Caco-2 (cell line): ENCODE results near the gene GDPD2. TPM values are rescaled to one million over a fixed set of nuclear protein-coding genes. Genes with fewer than 3 reads are reported as not detected.

Experiments used
- BruUV-seq: library from RNA; stranded (reverse); fragments of 400-500 nt; replicated peaks from 2 replicates; lab custom pipeline; 2021; lab: Mats Ljungman, UMichigan
- CTCF ChIA-PET: fragments of 300-600 bp; sonication (Branson Sonifier 250); formaldehyde crosslinking; loops from one replicate; lab custom pipeline; 2022; ENCODE audit warnings: antibody characterized with exemption; lab: Charles Lee
- POLR2A ChIA-PET: fragments of 300-600 bp; sonication (Branson Sonifier 250); formaldehyde crosslinking; loops from one replicate; lab custom pipeline; 2022; ENCODE audit warnings: antibody characterized with exemption; lab: Charles Lee
- DNase-seq, 2 experiments: peaks; one replicate each; pipeline versions ENCODE4 v3.0.0 to v3.0.0-alpha.2; 2020 to 2022
- H3K27me3 ChIP-seq: replicated peaks from 2 replicates; pipeline ENCODE4 v1.6.0; 2011; ENCODE audit warnings: low read length; ENCODE audit not compliant: control insufficient read depth, insufficient read depth
- H3K36me3 ChIP-seq: 2 replicates; pipeline ENCODE4 v1.5.1; 2011; ENCODE audit warnings: low read length; ENCODE audit not compliant: control insufficient read depth, insufficient read depth
- H3K4me1 ChIP-seq: fragments of 250-450 bp; sonication (Bioruptor Pico); 2 replicates; pipeline ENCODE4 v1.5.1; 2020; ENCODE audit warnings: mild to moderate bottlenecking
- H3K4me3 ChIP-seq: 2 replicates; pipeline ENCODE4 v1.5.1; 2011; ENCODE audit warnings: low read depth, mild to moderate bottlenecking, control low read depth, low read length
- H3K9me3 ChIP-seq: fragments of 250-450 bp; sonication (Bioruptor Pico); 2 replicates; pipeline ENCODE4 v1.5.1; 2020; ENCODE audit warnings: mild to moderate bottlenecking, moderate library complexity
- H3K27ac Mint-ChIP-seq: one replicate; pipeline ENCODE4 v1.8.0; 2022; ENCODE audit warnings: mixed read lengths; ENCODE audit not compliant: unreplicated experiment
- H3K27me3 Mint-ChIP-seq: one replicate; pipeline ENCODE4 v1.8.0; 2022; ENCODE audit warnings: mixed read lengths; ENCODE audit not compliant: insufficient read depth, unreplicated experiment
- H3K36me3 Mint-ChIP-seq: one replicate; pipeline ENCODE4 v1.8.0; 2022; ENCODE audit warnings: mild to moderate bottlenecking, mixed read lengths; ENCODE audit not compliant: insufficient read depth, unreplicated experiment
- H3K4me1 Mint-ChIP-seq: one replicate; pipeline ENCODE4 v1.8.0; 2022; ENCODE audit warnings: low read depth, mixed read lengths; ENCODE audit not compliant: unreplicated experiment
- H3K4me3 Mint-ChIP-seq: one replicate; pipeline ENCODE4 v1.8.0; 2022; ENCODE audit warnings: mild to moderate bottlenecking, moderate library complexity, mixed read lengths; ENCODE audit not compliant: unreplicated experiment
- H3K9me3 Mint-ChIP-seq: one replicate; pipeline ENCODE4 v1.8.0; 2022; ENCODE audit warnings: mixed read lengths; ENCODE audit not compliant: unreplicated experiment
- intact Hi-C: fragments of 100-400 bp; cut with micrococcal nuclease; formaldehyde crosslinking; loops from one replicate; pipeline ENCODE4 v1.10.0; 2022; ENCODE audit not compliant: unreplicated experiment
- total RNA-seq: library from RNA; stranded (reverse); gene quantifications from 2 replicates; pipeline ENCODE4 v1.2.3, GENCODE V29; 2022
- TF ChIP-seq, protein P1 (sequence below), 2 experiments: fragments of 200-600 bp in 1 of 2; IDR thresholded peaks; 1 replicate in 1 of 2; 2 replicates in 1 of 2; pipeline versions ENCODE4 v1.5.1 to v1.8.0; 2011 to 2022; ENCODE audit warnings: antibody characterized with exemption in 1 of 2, control low read depth in 1 of 2, inconsistent platforms in 1 of 2, low read depth in 1 of 2, low read length in 1 of 2, mild to moderate bottlenecking in 1 of 2, moderate library complexity in 1 of 2; ENCODE audit not compliant: insufficient read depth in 1 of 2, severe bottlenecking in 1 of 2, unreplicated experiment in 1 of 2

Gene GDPD2
- total RNA-seq, 1 experiment from 2014 or later: 1.9 TPM

DNA sequence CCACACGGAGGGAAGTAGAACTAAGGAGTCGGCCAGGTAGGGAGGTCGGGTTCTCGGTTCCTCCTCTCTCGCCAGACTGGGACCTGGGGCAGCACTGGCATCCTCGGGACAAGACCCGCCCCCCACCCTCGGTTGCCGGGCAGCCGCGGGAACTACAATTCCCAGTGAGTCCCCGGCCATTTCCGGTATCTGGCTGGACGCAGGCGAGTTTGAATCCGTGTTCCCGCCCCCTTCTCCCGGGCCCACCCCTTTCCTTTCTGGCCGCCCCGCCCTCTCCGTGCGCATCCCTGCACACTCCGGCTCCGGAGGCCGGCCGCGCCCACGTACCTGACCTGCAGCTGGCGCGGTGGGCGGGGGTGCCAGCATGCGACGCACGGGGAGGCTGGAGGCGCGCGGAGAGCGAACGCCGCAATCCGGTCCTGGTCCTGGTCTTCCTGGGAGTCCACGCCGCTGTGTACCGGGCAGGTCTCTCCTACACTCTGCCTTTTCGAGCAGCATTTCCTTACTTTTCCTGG lies 11.3 kb downstream of the GDPD2 start:
- Histone ChIP-seq H3K4me1 (peaks cover 7% of the 10 kb centered on the region; the same call in 1 of the 2 replicates), H3K36me3 (no peaks in the 10 kb centered on the region), H3K9me3 (no peaks in the 10 kb centered on the region), H3K4me3 (peak overlapping the region; percentile 54), H3K27me3 (no peaks in the 10 kb centered on the region)
- Mint-ChIP-seq H3K4me1 (peaks cover 6% of the 10 kb centered on the region), H3K27me3 (no peaks in the 10 kb centered on the region), H3K27ac (peak overlapping the region; percentile 90), H3K4me3 (peak overlapping the region; percentile 86), H3K9me3 (no peaks in the 10 kb centered on the region), H3K36me3 (peaks cover 7% of the 10 kb centered on the region)
- DNase-seq: peak; percentile 86 to 92
- intact Hi-C loops: loop anchor here (1.0 to 5.0 kb wide), 4 partner anchors 11 to 233 kb away; partner anchors contain the start of gene GDPD2
- ChIA-PET POLR2A (interaction anchor here (0.7 kb wide), 1 partner anchor 281 kb away, joined by 9 read pairs; no protein-coding TSS in a partner anchor), CTCF (interaction anchor here (2.1 kb wide), 1 partner anchor 11 kb away, joined by 15 read pairs; the partner anchor contains the start of gene GDPD2)
- TF ChIP-seq, protein P1, sequence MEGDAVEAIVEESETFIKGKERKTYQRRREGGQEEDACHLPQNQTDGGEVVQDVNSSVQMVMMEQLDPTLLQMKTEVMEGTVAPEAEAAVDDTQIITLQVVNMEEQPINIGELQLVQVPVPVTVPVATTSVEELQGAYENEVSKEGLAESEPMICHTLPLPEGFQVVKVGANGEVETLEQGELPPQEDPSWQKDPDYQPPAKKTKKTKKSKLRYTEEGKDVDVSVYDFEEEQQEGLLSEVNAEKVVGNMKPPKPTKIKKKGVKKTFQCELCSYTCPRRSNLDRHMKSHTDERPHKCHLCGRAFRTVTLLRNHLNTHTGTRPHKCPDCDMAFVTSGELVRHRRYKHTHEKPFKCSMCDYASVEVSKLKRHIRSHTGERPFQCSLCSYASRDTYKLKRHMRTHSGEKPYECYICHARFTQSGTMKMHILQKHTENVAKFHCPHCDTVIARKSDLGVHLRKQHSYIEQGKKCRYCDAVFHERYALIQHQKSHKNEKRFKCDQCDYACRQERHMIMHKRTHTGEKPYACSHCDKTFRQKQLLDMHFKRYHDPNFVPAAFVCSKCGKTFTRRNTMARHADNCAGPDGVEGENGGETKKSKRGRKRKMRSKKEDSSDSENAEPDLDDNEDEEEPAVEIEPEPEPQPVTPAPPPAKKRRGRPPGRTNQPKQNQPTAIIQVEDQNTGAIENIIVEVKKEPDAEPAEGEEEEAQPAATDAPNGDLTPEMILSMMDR (IDR thresholded peaks at IDR 0.05; ENCODE audit: insufficient read depth in 1 of 2, low read depth in 1 of 2, low read length in 1 of 2, severe bottlenecking in 1 of 2, unreplicated experiment in 1 of 2): no peak
- no TSS peak for BruUV-seq

DNA sequence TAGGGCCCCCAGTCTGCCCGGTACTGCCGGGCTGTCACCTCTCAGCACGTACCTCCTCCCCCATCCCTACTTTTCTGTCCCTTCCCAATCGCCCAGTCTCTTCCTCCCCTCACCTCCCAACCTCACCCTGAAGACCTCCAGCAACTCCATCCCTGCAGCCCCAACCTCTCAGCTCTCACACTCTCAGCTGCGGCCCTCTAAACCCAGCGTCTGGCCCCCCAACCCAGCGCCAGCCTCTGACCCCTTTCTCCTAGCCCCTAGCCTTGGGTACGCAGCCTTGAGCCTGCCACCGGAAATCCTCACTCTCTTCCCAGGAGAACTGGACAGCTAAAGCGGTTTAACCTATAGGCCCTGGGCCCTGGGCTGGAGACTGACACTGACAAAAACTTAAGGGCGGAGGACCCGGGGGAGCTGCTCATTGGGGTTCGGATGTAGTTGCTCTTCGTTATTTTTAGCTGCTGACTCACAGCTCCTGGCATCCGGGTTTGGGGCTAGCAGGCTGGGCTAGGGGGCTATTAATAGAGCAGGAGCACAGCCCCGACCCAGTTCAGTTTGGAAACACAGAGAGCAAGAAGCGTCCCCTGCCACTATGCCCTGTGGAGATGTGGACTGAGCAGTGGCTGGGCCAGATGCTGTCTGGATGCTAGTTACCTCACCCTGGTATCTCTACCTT lies 11.9 kb downstream of the GDPD2 start:
- Histone ChIP-seq H3K27me3 (no peaks in the 10 kb centered on the region), H3K4me1 (peaks cover 7% of the 10 kb centered on the region; the same call in 1 of the 2 replicates), H3K4me3 (peak overlapping the region; percentile 54), H3K36me3 (no peaks in the 10 kb centered on the region), H3K9me3 (no peaks in the 10 kb centered on the region)
- H3K4me3 Mint-ChIP-seq: peak overlapping the region; percentile 86
- no TSS peak for BruUV-seq
- intact Hi-C loops: loop anchor here (1.0 to 5.0 kb wide), 4 partner anchors 12 to 232 kb away; partner anchors contain the start of gene GDPD2
- H3K9me3 Mint-ChIP-seq: no peaks in the 10 kb centered on the region
- no peak for DNase-seq
- ChIA-PET CTCF (interaction anchor here (2.1 kb wide), 1 partner anchor 12 kb away, joined by 15 read pairs; the partner anchor contains the start of gene GDPD2), POLR2A (interaction anchor here (0.7 kb wide), 1 partner anchor 281 kb away, joined by 9 read pairs; no protein-coding TSS in a partner anchor)
- H3K36me3 Mint-ChIP-seq: peaks cover 7% of the 10 kb centered on the region
- H3K4me1 Mint-ChIP-seq: peaks cover 6% of the 10 kb centered on the region
- H3K27me3 Mint-ChIP-seq: no peaks in the 10 kb centered on the region
- peak overlapping the region; percentile 90 for H3K27ac Mint-ChIP-seq
- TF ChIP-seq, protein P1 (IDR thresholded peaks at IDR 0.05; ENCODE audit: insufficient read depth in 1 of 2, low read depth in 1 of 2, low read length in 1 of 2, severe bottlenecking in 1 of 2, unreplicated experiment in 1 of 2): no peak

DNA sequence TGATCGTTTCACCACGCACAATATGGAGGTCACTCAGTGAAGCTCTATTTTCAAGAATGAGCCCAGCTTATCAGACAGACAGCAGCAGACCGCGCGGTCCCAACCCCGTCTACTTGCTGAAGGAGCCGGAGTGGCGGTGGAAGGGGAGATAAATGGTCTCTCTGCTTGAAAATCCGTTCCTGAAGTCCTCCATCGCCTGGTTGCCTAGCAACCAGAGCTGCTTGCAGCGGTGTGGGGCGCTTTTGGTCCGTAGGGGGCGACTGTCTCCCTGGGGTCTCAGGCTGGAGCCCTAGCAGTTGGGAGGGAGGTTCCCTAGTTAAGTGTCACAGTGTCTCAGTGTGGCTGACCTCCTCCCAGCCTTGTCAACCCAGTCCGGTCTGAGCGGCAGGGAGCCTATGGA lies 13.2 kb downstream of the GDPD2 start:
- no peak overlapping the region for H3K4me3 Mint-ChIP-seq
- ChIA-PET CTCF (interaction anchor here (0.6 kb wide), 1 partner anchor 51 kb away, joined by 3 read pairs; no protein-coding TSS in a partner anchor), POLR2A (no interaction called here)
- no peak overlapping the region for H3K27ac Mint-ChIP-seq
- no peaks in the 10 kb centered on the region for H3K9me3 Mint-ChIP-seq
- TF ChIP-seq, protein P1 (IDR thresholded peaks at IDR 0.05; ENCODE audit: insufficient read depth in 1 of 2, low read depth in 1 of 2, low read length in 1 of 2, severe bottlenecking in 1 of 2, unreplicated experiment in 1 of 2): no peak
- Histone ChIP-seq H3K27me3 (no peaks in the 10 kb centered on the region), H3K9me3 (no peaks in the 10 kb centered on the region), H3K4me3 (no peak overlapping the region), H3K4me1 (peaks cover 7% of the 10 kb centered on the region; the same call in 1 of the 2 replicates), H3K36me3 (no peaks in the 10 kb centered on the region)
- no peak for DNase-seq
- peaks cover 7% of the 10 kb centered on the region for H3K27me3 Mint-ChIP-seq
- intact Hi-C loops: no loop called here
- no TSS peak for BruUV-seq
- H3K4me1 Mint-ChIP-seq: peaks cover 6% of the 10 kb centered on the region
- peaks cover 7% of the 10 kb centered on the region for H3K36me3 Mint-ChIP-seq
